Measurements from ENCODE around the gene IGLL5.
"Not testable (repeated sequence)": the region's sequence is repeated elsewhere in the genome, so short reads cannot be mapped to it uniquely, and the experiment has no call there.

Gene IGLL5

GRCh38 chr22:22902247-22903001, 14.8 kb downstream of the IGLL5 start:
- DNase-seq: peak; percentile 73

DNA sequence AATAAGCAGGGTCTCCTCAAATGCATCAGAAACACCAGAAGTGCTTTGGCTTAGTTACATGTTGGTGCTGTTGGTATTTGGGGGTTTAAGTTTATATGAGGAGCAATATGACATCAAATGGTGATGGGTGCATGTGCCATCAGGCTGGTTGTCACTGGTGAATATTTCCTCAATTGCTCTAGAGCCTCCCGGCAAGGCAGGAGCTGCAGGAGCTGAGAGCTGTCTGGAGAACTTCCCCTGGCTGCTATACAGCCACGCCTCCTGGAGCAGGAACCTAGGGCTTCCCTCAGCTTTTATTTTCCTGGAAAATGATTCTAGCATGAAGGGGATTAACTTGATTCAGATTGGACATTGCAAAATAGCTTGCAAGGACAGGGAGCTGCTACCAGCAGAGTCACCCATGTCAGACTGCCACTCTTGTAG, 15.8 kb downstream of the IGLL5 start:
- DNase-seq: peak; percentile 39

GRCh38 chr22:22903781-22904192, 16.2 kb downstream of the IGLL5 start:
- DNase-seq: peak; percentile 57

GRCh38 chr22:22904736-22905135, 17.1 kb downstream of the IGLL5 start:
- DNase-seq: not testable (repeated sequence)

GRCh38 chr22:22906391-22906790, 18.8 kb downstream of the IGLL5 start:
- not testable (repeated sequence) for DNase-seq

DNA sequence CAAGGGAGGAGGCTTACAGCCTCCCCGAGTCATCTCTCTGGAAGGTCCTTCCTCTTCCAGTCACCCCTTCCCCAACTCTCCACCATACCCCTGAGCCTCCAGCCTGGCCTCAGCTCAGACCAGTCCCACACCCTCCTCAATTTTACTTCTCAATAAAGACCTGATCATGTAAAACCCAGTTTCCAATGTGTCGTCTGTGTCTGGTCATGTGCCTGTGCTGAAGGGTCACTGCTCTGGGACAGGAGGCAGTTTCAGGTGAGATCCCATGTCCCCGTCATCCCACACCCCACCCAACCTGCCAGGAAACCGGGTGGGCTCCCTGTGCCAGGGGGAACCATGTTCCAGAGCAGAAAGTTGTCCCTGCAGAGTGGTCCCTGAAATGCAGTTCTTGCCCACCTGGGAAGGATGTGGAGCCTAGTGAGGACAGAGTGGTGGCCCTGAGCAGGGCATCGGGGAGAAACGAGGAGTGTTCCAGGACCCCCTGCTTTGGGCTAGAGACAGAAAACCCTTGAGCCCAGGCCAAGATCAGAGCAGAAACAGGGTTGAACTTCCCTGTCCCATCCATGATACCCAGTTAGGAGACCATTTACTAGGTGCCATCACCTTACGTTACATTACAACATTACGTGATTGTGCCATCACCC, 19.4 kb downstream of the IGLL5 start:
- no peak for DNase-seq

DNA sequence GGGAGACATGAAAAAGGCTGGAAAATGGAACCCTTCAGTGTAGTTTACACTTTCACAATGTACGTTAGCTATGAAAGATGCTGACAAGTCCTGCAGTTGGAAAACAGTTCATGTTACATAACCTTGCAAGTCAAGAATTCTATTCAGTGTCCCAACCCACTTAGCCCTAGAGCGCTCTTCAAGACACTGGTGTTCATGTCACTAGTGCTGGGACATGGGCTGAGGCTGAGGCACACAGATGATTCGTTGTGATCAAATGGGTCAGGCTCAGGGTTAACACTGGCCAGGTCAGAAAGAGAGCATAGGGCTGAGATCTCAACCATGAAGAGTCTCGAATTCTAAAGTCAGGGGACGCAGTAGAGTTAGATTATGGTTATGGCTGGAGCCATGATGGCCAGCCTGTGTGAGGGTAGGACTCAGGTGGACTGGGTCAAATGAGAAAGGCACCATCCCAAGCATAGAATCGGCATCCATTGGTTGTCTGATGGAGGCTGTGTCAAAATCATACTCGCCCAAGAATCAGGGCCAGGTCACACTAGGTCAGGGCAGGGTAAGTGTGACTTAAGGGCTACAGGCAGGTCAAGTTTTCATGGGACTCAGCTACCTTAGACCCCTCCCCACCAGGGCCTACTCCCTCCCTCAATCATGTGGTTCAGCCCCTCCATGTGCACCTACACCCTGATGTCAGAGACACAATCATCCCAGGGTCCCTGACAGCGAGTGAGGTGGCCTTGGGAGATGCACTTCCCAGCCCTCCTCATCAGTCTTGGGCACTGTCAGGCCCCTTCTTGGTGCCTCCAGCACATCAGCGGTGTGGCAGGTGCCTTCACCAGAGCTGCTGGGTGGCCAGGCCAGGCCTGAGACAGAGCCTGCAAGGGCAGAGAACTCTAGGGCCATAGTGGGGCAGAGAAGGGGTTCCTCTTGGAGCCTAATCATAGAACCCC, 20.2 kb downstream of the IGLL5 start:
- DNase-seq: no peak

DNA sequence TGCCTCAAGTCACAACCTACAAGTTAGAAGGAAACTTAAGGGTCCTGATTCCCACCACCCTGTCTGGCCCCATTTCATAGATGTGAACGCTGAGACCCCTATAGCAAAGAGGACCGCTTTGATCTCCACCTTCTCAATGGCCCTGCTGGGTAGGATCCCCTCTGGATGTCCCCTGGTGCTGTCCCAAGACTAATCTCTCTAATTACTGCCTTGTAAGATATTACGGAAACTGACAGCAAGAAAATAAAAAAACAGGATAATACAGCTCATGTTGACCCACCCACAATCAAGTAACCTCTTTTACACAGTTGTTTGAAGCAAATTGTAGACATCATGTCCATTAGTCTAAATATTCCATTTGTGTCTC, 20.9 kb downstream of the IGLL5 start:
- no peak for DNase-seq

- no peak for DNase-seq
Measured at GRCh38 chr22:22908941-22909604, 21.5 kb downstream of the IGLL5 start.

- DNase-seq: no peak
Measured at GRCh38 chr22:22909605-22910271, 22.1 kb downstream of the IGLL5 start.

- DNase-seq: no peak
Measured at GRCh38 chr22:22910272-22911240, 22.9 kb downstream of the IGLL5 start.

- no peak for DNase-seq
Measured at GRCh38 chr22:22911327-22912134, 23.9 kb downstream of the IGLL5 start.

GRCh38 chr22:22912135-22912987, 24.7 kb downstream of the IGLL5 start:
- DNase-seq: no peak

DNA sequence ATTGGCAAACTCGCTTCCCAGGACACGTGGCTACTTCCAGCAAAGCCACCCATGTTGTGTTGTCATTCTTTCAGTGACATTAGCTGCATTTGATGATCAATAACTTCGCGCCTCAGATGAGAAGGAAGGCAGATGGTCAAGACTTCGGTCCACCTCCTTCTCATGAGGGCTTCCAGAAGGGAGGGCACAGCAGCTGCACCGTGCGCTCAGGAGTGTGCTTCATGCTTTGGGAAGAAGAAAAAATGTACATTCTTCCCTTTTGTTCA, 25.3 kb downstream of the IGLL5 start:
- DNase-seq: no peak

GRCh38 chr22:22913989-22914388, 26.4 kb downstream of the IGLL5 start:
- DNase-seq: no peak

- DNase-seq: no peak
Measured at GRCh38 chr22:22914726-22915669, 27.4 kb downstream of the IGLL5 start.

DNA sequence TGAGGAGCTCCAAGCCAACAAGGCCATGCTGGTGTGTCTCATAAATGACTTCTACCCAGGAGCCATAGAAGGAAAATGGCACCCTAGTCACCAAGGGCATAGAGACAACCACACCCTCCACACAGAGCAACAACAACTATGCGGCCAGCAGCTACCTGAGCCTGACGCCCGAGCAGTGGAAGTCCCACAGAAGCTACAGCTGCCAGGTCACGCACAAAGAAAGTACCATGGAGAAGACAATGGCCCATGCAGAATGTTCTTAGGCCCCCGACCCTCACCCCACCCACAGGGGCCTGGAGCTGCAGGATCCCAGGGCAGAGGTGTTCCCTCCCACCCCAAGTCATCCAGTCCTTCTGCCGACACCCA, 28.0 kb downstream of the IGLL5 start:
- DNase-seq: no peak

DNA sequence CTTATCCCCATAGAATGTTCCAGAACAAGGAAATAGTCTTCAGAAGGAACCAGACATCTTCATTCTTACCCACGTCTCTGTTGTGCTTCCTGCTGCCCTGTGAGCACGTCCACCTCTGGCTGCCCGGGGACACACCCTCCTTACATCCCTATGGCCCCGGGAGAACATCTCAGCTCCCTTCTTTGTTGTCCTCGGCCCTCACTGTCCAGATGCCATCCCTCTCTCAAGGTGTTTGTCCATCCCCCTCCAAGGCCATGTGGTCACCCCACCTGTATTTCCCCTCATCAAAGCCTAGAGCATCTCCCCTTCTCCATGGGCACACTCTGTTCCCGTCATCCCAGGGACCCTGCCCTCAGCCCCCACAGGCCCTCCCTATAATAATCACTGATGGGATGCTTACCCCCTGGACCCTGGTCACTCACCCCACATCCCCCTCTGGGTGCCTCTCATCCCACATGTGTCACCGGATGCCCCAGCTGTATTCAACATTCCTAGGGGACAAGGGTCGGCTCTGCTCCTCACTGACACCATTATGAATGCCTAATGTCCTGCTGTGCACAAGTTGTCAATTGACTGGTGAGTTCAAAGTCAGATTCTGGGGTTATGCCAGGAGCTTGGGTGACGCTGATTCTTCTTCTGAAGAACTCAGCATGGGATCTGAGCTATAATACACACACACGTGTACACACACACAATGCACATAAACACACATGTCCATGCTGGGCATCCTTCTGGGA, 28.8 kb downstream of the IGLL5 start:
- no peak for DNase-seq

Measured in RPMI8226 (cell line).